K562 (cell line): ENCODE data around the gene ANKRD11. TPM values are rescaled to one million over a fixed set of nuclear protein-coding genes. Genes with fewer than 3 reads are reported as not detected.
A peak's percentile ranks its signal among the peaks of the same experiment; 100 is the strongest.

ENCODE experiments used
- CEBPB ChIP-seq: fragments of 450-650 bp; IDR thresholded peaks from 2 replicates; pipeline ENCODE4 v1.6.1; 2016; ENCODE audit warnings: missing genetic modification characterization, missing compliant biosample characterization
- CTCF ChIP-seq, 3 experiments: IDR thresholded peaks in 2 of 3; conservative IDR thresholded peaks in 1 of 3; 2 replicates each; pipeline ENCODE4 v1.5.1; 2011 to 2012; ENCODE audit warnings: low read length in 3 of 3, mild to moderate bottlenecking in 3 of 3, control low read depth in 2 of 3, improper control_type of control experiment in 1 of 3, inconsistent platforms in 1 of 3, low read depth in 1 of 3, mixed read lengths in 1 of 3, moderate library complexity in 1 of 3; ENCODE audit not compliant: insufficient read depth in 2 of 3
- EP300 ChIP-seq: IDR thresholded peaks from 2 replicates; pipeline ENCODE4 v1.6.1; 2012; ENCODE audit warnings: low read length, improper control_type of control experiment
- EWSR1 ChIP-seq: fragments of 450-650 bp; IDR thresholded peaks from 2 replicates; pipeline ENCODE4 v1.6.1; 2018; ENCODE audit warnings: borderline replicate concordance, mild to moderate bottlenecking, low read depth, moderate library complexity; ENCODE audit not compliant: partially characterized antibody
- PCBP2 ChIP-seq: fragments of 200-400 bp; formaldehyde crosslinking; IDR thresholded peaks from 2 replicates; pipeline ENCODE4 v1.6.1; 2018; ENCODE audit warnings: low read length, low read depth, mild to moderate bottlenecking, moderate library complexity; ENCODE audit not compliant: poor library complexity, severe bottlenecking
- RAD21 ChIP-seq, 2 experiments: fragments of 250-450 bp in 1 of 2; fragments of 450-650 bp in 1 of 2; sonication (Bioruptor Pico) in 1 of 2; formaldehyde crosslinking in 1 of 2; IDR thresholded peaks in 1 of 2; conservative IDR thresholded peaks in 1 of 2; 2 replicates each; pipeline versions ENCODE4 v1.4.0 to v1.8.0; 2020 to 2022; ENCODE audit warnings: mild to moderate bottlenecking in 2 of 2, moderate library complexity in 1 of 2
- SRSF9 ChIP-seq: fragments of 200-400 bp; formaldehyde crosslinking; IDR thresholded peaks from 2 replicates; pipeline ENCODE4 v1.6.1; 2017; ENCODE audit warnings: low read depth, low read length, borderline replicate concordance
- STAT5A ChIP-seq: IDR thresholded peaks from 2 replicates; pipeline ENCODE4 v1.6.1; 2012; ENCODE audit warnings: low read length, inconsistent platforms, borderline replicate concordance
- U2AF2 ChIP-seq: fragments of 200-400 bp; formaldehyde crosslinking; optimal IDR thresholded peaks from 2 replicates; pipeline ENCODE3; 2017; ENCODE audit warnings: low read depth, mild to moderate bottlenecking, low read length
- ZMIZ1 ChIP-seq, 2 experiments: fragments of 150-350 bp in 1 of 2; IDR thresholded peaks; 2 replicates each; pipeline ENCODE4 v1.6.1; 2012 to 2016; ENCODE audit warnings: low read depth in 2 of 2, low read length in 2 of 2, mild to moderate bottlenecking in 1 of 2, moderate library complexity in 1 of 2
- ZNF263 ChIP-seq: sonication (generic); formaldehyde crosslinking; IDR thresholded peaks from 2 replicates; pipeline ENCODE4 v1.8.0; 2022; ENCODE audit warnings: mild to moderate bottlenecking, missing genetic modification reagents, borderline replicate concordance
- polyA plus RNA-seq, 8 experiments: library from polyadenylated mRNA; depleted of rRNA in 4 of 8; stranded (reverse) in 5 of 8; unstranded in 3 of 8; fragments of >200 nt; fragmentation: Nextera tagmentation in 2 of 8; fragmentation: Illumina TruSeq in 1 of 8; extraction: Ambion mirVana in 2 of 8; extraction: Trizol in 1 of 8; gene quantifications; 2 replicates each; pipeline versions ENCODE4 v1.2.1 to v1.2.3, GENCODE V29; 2011 to 2014; ENCODE audit warnings: inconsistent platforms in 1 of 8, missing spikeins in 1 of 8
- total RNA-seq, 7 experiments: library from RNA; depleted of rRNA in 6 of 7; stranded (reverse); fragments of >200 nt in 6 of 7; fragmentation: Illumina TruSeq in 2 of 7; extraction: Trizol in 2 of 7; gene quantifications; 2 replicates each; pipeline versions ENCODE4 v1.2.1 to v1.2.3, GENCODE V29; 2011 to 2021; ENCODE audit warnings: low replicate concordance in 1 of 7
- TF ChIP-seq, protein P1 (sequence below), 3 experiments: fragments of 200-800 bp in 1 of 3; fragments of 250-450 bp in 1 of 3; fragments of 450-650 bp in 1 of 3; sonication (Bioruptor Pico) in 1 of 3; sonication (Bioruptor generic) in 1 of 3; formaldehyde crosslinking in 1 of 3; IDR thresholded peaks; 2 replicates each; pipeline versions ENCODE4 v1.6.1 to v1.8.0; 2016 to 2022; ENCODE audit warnings: mild to moderate bottlenecking in 2 of 3, missing genetic modification characterization in 2 of 3, missing compliant biosample characterization in 1 of 3, moderate library complexity in 1 of 3
- TF ChIP-seq, protein P2 (sequence below): IDR thresholded peaks from 2 replicates; pipeline ENCODE4 v1.6.1; 2011; ENCODE audit warnings: borderline replicate concordance, low read depth, mild to moderate bottlenecking, moderate library complexity, low read length; ENCODE audit not compliant: insufficient read depth, poor library complexity, severe bottlenecking

The ANKRD11 gene
- total and polyA plus RNA-seq, 9 of the 15 experiments (the other 6 are each of a cell fraction or from before 2014, with no cell fraction given): 4.7 to 126 (median 31.7) TPM

GRCh38 chr16:89453501-89454321 lies 36.6 kb downstream of the ANKRD11 start (continued):
- TF ChIP-seq, protein P1, sequence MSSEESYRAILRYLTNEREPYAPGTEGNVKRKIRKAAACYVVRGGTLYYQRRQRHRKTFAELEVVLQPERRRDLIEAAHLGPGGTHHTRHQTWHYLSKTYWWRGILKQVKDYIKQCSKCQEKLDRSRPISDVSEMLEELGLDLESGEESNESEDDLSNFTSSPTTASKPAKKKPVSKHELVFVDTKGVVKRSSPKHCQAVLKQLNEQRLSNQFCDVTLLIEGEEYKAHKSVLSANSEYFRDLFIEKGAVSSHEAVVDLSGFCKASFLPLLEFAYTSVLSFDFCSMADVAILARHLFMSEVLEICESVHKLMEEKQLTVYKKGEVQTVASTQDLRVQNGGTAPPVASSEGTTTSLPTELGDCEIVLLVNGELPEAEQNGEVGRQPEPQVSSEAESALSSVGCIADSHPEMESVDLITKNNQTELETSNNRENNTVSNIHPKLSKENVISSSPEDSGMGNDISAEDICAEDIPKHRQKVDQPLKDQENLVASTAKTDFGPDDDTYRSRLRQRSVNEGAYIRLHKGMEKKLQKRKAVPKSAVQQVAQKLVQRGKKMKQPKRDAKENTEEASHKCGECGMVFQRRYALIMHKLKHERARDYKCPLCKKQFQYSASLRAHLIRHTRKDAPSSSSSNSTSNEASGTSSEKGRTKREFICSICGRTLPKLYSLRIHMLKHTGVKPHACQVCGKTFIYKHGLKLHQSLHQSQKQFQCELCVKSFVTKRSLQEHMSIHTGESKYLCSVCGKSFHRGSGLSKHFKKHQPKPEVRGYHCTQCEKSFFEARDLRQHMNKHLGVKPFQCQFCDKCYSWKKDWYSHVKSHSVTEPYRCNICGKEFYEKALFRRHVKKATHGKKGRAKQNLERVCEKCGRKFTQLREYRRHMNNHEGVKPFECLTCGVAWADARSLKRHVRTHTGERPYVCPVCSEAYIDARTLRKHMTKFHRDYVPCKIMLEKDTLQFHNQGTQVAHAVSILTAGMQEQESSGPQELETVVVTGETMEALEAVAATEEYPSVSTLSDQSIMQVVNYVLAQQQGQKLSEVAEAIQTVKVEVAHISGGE (CRISPR knock-in tag; IDR thresholded peaks at IDR 0.05): peak in 1 of 3 experiments; percentile 14; a peak in 1 of 6 replicates
- TF ChIP-seq U2AF2 (no peak), EWSR1 (no peak), EP300 (no peak), ZNF263 (CRISPR knock-in tag) (0 out of 2 replicates have a peak, but pooled peaks have one; percentile 48), CTCF (IDR thresholded peaks at IDR 0.05 in 2 of 3, conservative IDR thresholded peaks at IDR 0.05 in 1 of 3; ENCODE audit: insufficient read depth in 2 of 3, low read depth in 1 of 3, low read length in 3 of 3) (peak in 2 of 3 experiments; percentile 33 to 48; a peak in 4 of 6 replicates), STAT5A (no peak), SRSF9 (no peak), ZMIZ1 (IDR thresholded peaks at IDR 0.05; ENCODE audit: low read depth in 2 of 2, low read length in 2 of 2) (no peak), PCBP2 (no peak), CEBPB (tag) (peak; percentile 57), RAD21 (CRISPR knock-in tag; conservative IDR thresholded peaks at IDR 0.05 in 1 of 2, IDR thresholded peaks at IDR 0.05 in 1 of 2) (0 out of 4 replicates have a peak, but pooled peaks of 1 of the 2 experiments have one; percentile 17)
- TF ChIP-seq, protein P2, sequence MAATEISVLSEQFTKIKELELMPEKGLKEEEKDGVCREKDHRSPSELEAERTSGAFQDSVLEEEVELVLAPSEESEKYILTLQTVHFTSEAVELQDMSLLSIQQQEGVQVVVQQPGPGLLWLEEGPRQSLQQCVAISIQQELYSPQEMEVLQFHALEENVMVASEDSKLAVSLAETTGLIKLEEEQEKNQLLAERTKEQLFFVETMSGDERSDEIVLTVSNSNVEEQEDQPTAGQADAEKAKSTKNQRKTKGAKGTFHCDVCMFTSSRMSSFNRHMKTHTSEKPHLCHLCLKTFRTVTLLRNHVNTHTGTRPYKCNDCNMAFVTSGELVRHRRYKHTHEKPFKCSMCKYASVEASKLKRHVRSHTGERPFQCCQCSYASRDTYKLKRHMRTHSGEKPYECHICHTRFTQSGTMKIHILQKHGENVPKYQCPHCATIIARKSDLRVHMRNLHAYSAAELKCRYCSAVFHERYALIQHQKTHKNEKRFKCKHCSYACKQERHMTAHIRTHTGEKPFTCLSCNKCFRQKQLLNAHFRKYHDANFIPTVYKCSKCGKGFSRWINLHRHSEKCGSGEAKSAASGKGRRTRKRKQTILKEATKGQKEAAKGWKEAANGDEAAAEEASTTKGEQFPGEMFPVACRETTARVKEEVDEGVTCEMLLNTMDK: peak; percentile 50
